ENCODE measurements around the gene FMN1.

GRCh38 chr15:33131552-33132232 lies 62.8 kb downstream of the FMN1 start:
- no peak for TF ChIP-seq POLR2A (IDR thresholded peaks at IDR 0.05)
- no peak for TF ChIP-seq CTCF (IDR thresholded peaks at IDR 0.05)
